ENCODE data around the gene PRKACA.
"Not testable (repeated sequence)": the region's sequence is repeated elsewhere in the genome, so short reads cannot be mapped to it uniquely, and the experiment has no call there.

The PRKACA gene

GRCh38 chr19:14053032-14053431 lies 64.5 kb downstream of the PRKACA start:
- Mint-ChIP-seq H3K4me1 (no peaks in the 10 kb centered on the region), H3K27me3 (ENCODE audit: low read depth) (peaks cover 22% of the 10 kb centered on the region), H3K4me3 (no peak overlapping the region), H3K27ac (no peak overlapping the region), H3K36me3 (ENCODE audit: low read depth) (peaks cover 19% of the 10 kb centered on the region), H3K9me3 (peaks cover 3% of the 10 kb centered on the region)
- no peak for TF ChIP-seq CTCF (IDR thresholded peaks at IDR 0.05; ENCODE audit: unreplicated experiment in 3 of 3)

- H3K4me3 Mint-ChIP-seq = no peak overlapping the region
- no peaks in the 10 kb centered on the region for H3K4me1 Mint-ChIP-seq
- H3K9me3 Mint-ChIP-seq = peaks cover 3% of the 10 kb centered on the region
- no peak overlapping the region for H3K27ac Mint-ChIP-seq
- TF ChIP-seq CTCF (IDR thresholded peaks at IDR 0.05; ENCODE audit: unreplicated experiment in 3 of 3) = no peak
- peaks cover 18% of the 10 kb centered on the region for H3K27me3 Mint-ChIP-seq (ENCODE audit: low read depth)
- H3K36me3 Mint-ChIP-seq (ENCODE audit: low read depth) = peaks cover 19% of the 10 kb centered on the region
These were observed 65.1 kb downstream of the PRKACA start for GRCh38 chr19:14052470-14052869.

- Mint-ChIP-seq H3K9me3 (peaks cover 3% of the 10 kb centered on the region), H3K4me3 (no peak overlapping the region), H3K27me3 (ENCODE audit: low read depth) (peaks cover 16% of the 10 kb centered on the region), H3K4me1 (no peaks in the 10 kb centered on the region), H3K27ac (no peak overlapping the region), H3K36me3 (ENCODE audit: low read depth) (peaks cover 19% of the 10 kb centered on the region)
- TF ChIP-seq CTCF (IDR thresholded peaks at IDR 0.05; ENCODE audit: unreplicated experiment in 3 of 3) = no peak
These were observed 65.6 kb downstream of the PRKACA start for GRCh38 chr19:14051980-14052379.

- not testable (repeated sequence) for H3K9me3 Mint-ChIP-seq; H3K4me3 Mint-ChIP-seq; H3K4me1 Mint-ChIP-seq; H3K27ac Mint-ChIP-seq; H3K27me3 Mint-ChIP-seq (ENCODE audit: low read depth)
- peaks cover 19% of the 10 kb centered on the region for H3K36me3 Mint-ChIP-seq (ENCODE audit: low read depth)
These were observed 66.6 kb downstream of the PRKACA start for GRCh38 chr19:14050961-14051360.

- Mint-ChIP-seq H3K36me3 (ENCODE audit: low read depth) (peaks cover 18% of the 10 kb centered on the region), H3K27me3 (ENCODE audit: low read depth) (peaks cover 8% of the 10 kb centered on the region)
These were observed 67.0 kb downstream of the PRKACA start for GRCh38 chr19:14050512-14050911.

GRCh38 chr19:14048443-14049153 lies 69.0 kb downstream of the PRKACA start:
- Mint-ChIP-seq H3K4me1 (no peaks in the 10 kb centered on the region), H3K4me3 (no peak overlapping the region), H3K27ac (no peak overlapping the region), H3K36me3 (ENCODE audit: low read depth) (peaks cover 9% of the 10 kb centered on the region), H3K9me3 (peaks cover 3% of the 10 kb centered on the region), H3K27me3 (ENCODE audit: low read depth) (peaks cover 3% of the 10 kb centered on the region)
- TF ChIP-seq CTCF (IDR thresholded peaks at IDR 0.05; ENCODE audit: unreplicated experiment in 3 of 3) = peak; percentile 54 to 65 (median 64)

More at GRCh38 chr19:14050512-14050911, 67.0 kb downstream of the PRKACA start:
- Mint-ChIP-seq H3K9me3 (peaks cover 3% of the 10 kb centered on the region), H3K4me1 (no peaks in the 10 kb centered on the region), H3K27ac (no peak overlapping the region), H3K4me3 (no peak overlapping the region)
- TF ChIP-seq CTCF (IDR thresholded peaks at IDR 0.05; ENCODE audit: unreplicated experiment in 3 of 3) = no peak

GRCh38 chr19:14047866-14048265 lies 69.7 kb downstream of the PRKACA start:
- peaks cover 13% of the 10 kb centered on the region for H3K36me3 Mint-ChIP-seq (ENCODE audit: low read depth)
- not testable (repeated sequence) for H3K27ac Mint-ChIP-seq; H3K9me3 Mint-ChIP-seq; H3K4me3 Mint-ChIP-seq; H3K4me1 Mint-ChIP-seq; H3K27me3 Mint-ChIP-seq (ENCODE audit: low read depth)
